Tibial nerve (tissue), 4 donors: ENCODE results near the gene E2F2. TPM values are rescaled to one million over a fixed set of nuclear protein-coding genes. Genes with fewer than 3 reads are reported as not detected.

Experiments
- DNase-seq, 2 donors: peaks; one replicate each; pipeline ENCODE4 v3.0.0-alpha.2; 2019; ENCODE audit warnings: low spot score in 2 of 2
- H3K27ac ChIP-seq, 4 donors: fragments of 200-600 bp; sonication (generic) in 3 of 4; one replicate each; pipeline ENCODE4 v1.5.1; 2017 to 2019; ENCODE audit warnings: mild to moderate bottlenecking in 1 of 4
- H3K27me3 ChIP-seq, 2 donors: fragments of 200-600 bp; sonication (generic) in 1 of 2; one replicate each; pipeline versions ENCODE4 v1.5.1 to v1.6.0; 2017 to 2019
- H3K36me3 ChIP-seq, 3 donors: fragments of 200-600 bp; sonication (generic); one replicate each; pipeline ENCODE4 v1.5.1; 2018 to 2019
- H3K4me1 ChIP-seq, 4 donors: fragments of 200-600 bp; sonication (generic) in 3 of 4; one replicate each; pipeline ENCODE4 v1.5.1; 2017 to 2019
- H3K4me3 ChIP-seq, 4 donors: fragments of 200-600 bp; sonication (generic) in 3 of 4; one replicate each; pipeline ENCODE4 v1.5.1; 2017 to 2019; ENCODE audit warnings: mild to moderate bottlenecking in 1 of 4, moderate library complexity in 1 of 4
- H3K9me3 ChIP-seq, 4 donors: fragments of 200-600 bp; sonication (generic) in 3 of 4; one replicate each; pipeline ENCODE4 v1.5.1; 2017 to 2019
- CTCF ChIP-seq, 5 experiments: fragments of 200-600 bp in 3 of 5; fragments of 450-650 bp in 2 of 5; sonication (generic) in 3 of 5; IDR thresholded peaks; one replicate each; pipeline ENCODE4 v1.5.1; 2016 to 2019; ENCODE audit warnings: antibody characterized with exemption in 5 of 5, mild to moderate bottlenecking in 3 of 5, moderate library complexity in 2 of 5
- EP300 ChIP-seq, 2 donors: sonication (generic); formaldehyde crosslinking; IDR thresholded peaks; one replicate each; pipeline ENCODE4 v1.6.1; 2017; ENCODE audit warnings: antibody characterized with exemption in 2 of 2, mild to moderate bottlenecking in 1 of 2
- POLR2A ChIP-seq, 2 donors: fragments of 450-650 bp; IDR thresholded peaks; one replicate each; pipeline ENCODE4 v1.6.1; 2017; ENCODE audit warnings: antibody characterized with exemption in 2 of 2, mild to moderate bottlenecking in 2 of 2, moderate library complexity in 2 of 2
- WGBS, 2 donors: methylation state at CpG; one replicate each; pipeline ENCODE4 v1.1.5; 2018; 5-methylcytosine and 5-hydroxymethylcytosine counted together
- total RNA-seq, 4 donors: library from RNA; depleted of rRNA; stranded (reverse); fragments of >200 nt; gene quantifications; one replicate each; pipeline ENCODE4 v1.1.0, GENCODE V29; 2016

Gene E2F2
- total RNA-seq, 4 donors from 2014 or later: 0.20 to 0.30 (median 0.21) TPM; not detected in 1

GRCh38 chr1:23492132-23492720 is 38.8 kb downstream of the E2F2 start:
- no peak for DNase-seq
- WGBS, 2 donors: 95 to 100% methylated on average over 3 of the region's 3 CpGs
- Histone ChIP-seq H3K27ac (no peak overlapping the region), H3K4me1 (no peaks in the 10 kb centered on the region), H3K9me3 (no peaks in the 10 kb centered on the region), H3K27me3 (no peaks in the 10 kb centered on the region), H3K36me3 (no peaks in the 10 kb centered on the region), H3K4me3 (no peak overlapping the region)
- TF ChIP-seq CTCF (IDR thresholded peaks at IDR 0.05) (no peak), EP300 (IDR thresholded peaks at IDR 0.05) (no peak), POLR2A (IDR thresholded peaks at IDR 0.05) (no peak)

GRCh38 chr1:23489842-23490241 is 41.2 kb downstream of the E2F2 start:
- WGBS, 2 donors: 33 to 40% methylated on average over 5 of the region's 5 CpGs

GRCh38 chr1:23485002-23485332 is 46.1 kb downstream of the E2F2 start:
- TF ChIP-seq POLR2A (IDR thresholded peaks at IDR 0.05) (no peak), CTCF (IDR thresholded peaks at IDR 0.05) (no peak), EP300 (IDR thresholded peaks at IDR 0.05) (no peak)
- no peaks in the 10 kb centered on the region for H3K36me3 ChIP-seq
- peak overlapping the region; percentile 40 to 95 (median 84) for H3K4me3 ChIP-seq

More at GRCh38 chr1:23489842-23490241, 41.2 kb downstream of the E2F2 start:
- no peak overlapping the region for H3K27ac ChIP-seq
- H3K9me3 ChIP-seq: no peaks in the 10 kb centered on the region
- no peak for DNase-seq
- no peaks in the 10 kb centered on the region for H3K36me3 ChIP-seq
- TF ChIP-seq EP300 (IDR thresholded peaks at IDR 0.05): no peak
- no peak for TF ChIP-seq CTCF (IDR thresholded peaks at IDR 0.05)
- TF ChIP-seq POLR2A (IDR thresholded peaks at IDR 0.05): no peak
- H3K4me3 ChIP-seq: no peak overlapping the region
- peaks cover 0 to 4% (median 1%) of the 10 kb centered on the region in 4 donors for H3K4me1 ChIP-seq
- H3K27me3 ChIP-seq: no peaks in the 10 kb centered on the region

GRCh38 chr1:23484253-23485001 is 46.6 kb downstream of the E2F2 start:
- no peaks in the 10 kb centered on the region for H3K36me3 ChIP-seq
- TF ChIP-seq EP300 (IDR thresholded peaks at IDR 0.05) (peak in 1 of 2 donors; percentile 18), CTCF (IDR thresholded peaks at IDR 0.05) (no peak), POLR2A (IDR thresholded peaks at IDR 0.05) (no peak)
- H3K4me1 ChIP-seq: peaks cover 0 to 39% (median 2%) of the 10 kb centered on the region in 4 donors
- peak overlapping the region; percentile 40 to 95 (median 84) for H3K4me3 ChIP-seq
- H3K9me3 ChIP-seq: no peaks in the 10 kb centered on the region
- H3K27me3 ChIP-seq: no peaks in the 10 kb centered on the region
- peak; percentile 89 to 92 for DNase-seq
- WGBS, 2 donors: 6 to 7% methylated on average over 32 to 49 of the region's 54 CpGs
- H3K27ac ChIP-seq: peak overlapping the region; percentile 87 to 95 (median 90)

More at GRCh38 chr1:23485002-23485332, 46.1 kb downstream of the E2F2 start:
- DNase-seq: no peak
- peak overlapping the region; percentile 87 to 95 (median 90) for H3K27ac ChIP-seq
- WGBS, 2 donors: 32 to 46% methylated on average over 7 of the region's 7 CpGs
- H3K27me3 ChIP-seq: no peaks in the 10 kb centered on the region
- peaks cover 0 to 33% (median 2%) of the 10 kb centered on the region in 4 donors for H3K4me1 ChIP-seq
- no peaks in the 10 kb centered on the region for H3K9me3 ChIP-seq
